K562 (cell line): Measurements from ENCODE around the gene ADNP. TPM values are rescaled to one million over a fixed set of nuclear protein-coding genes. Genes with fewer than 3 reads are reported as not detected.

ENCODE experiments used
- BACH1 ChIP-seq: fragments of 200-800 bp; sonication (Bioruptor generic); IDR thresholded peaks from 2 replicates; pipeline ENCODE4 v1.6.1; 2016; ENCODE audit warnings: missing genetic modification characterization, missing compliant biosample characterization
- CHD4 ChIP-seq: fragments of 200-600 bp; sonication (generic); IDR thresholded peaks from 3 replicates; pipeline ENCODE4 v1.6.1; 2012; ENCODE audit warnings: low read depth, mild to moderate bottlenecking, mixed read lengths, low read length, inconsistent platforms; ENCODE audit not compliant: insufficient read depth, insufficient replicate concordance, poor library complexity, severe bottlenecking
- ESRRA ChIP-seq: fragments of 450-650 bp; IDR thresholded peaks from 2 replicates; pipeline ENCODE4 v1.6.1; 2014; ENCODE audit warnings: low read depth, mild to moderate bottlenecking, moderate library complexity, borderline replicate concordance
- EZH2 ChIP-seq: IDR thresholded peaks from 2 replicates; pipeline ENCODE4 v1.6.1; 2012; ENCODE audit warnings: low read depth, mild to moderate bottlenecking, inconsistent platforms, low read length, borderline replicate concordance
- JUND ChIP-seq, 2 experiments: IDR thresholded peaks; 2 replicates in 1 of 2; 3 replicates in 1 of 2; pipeline ENCODE4 v1.6.1; 2011; ENCODE audit warnings: borderline replicate concordance in 2 of 2, low read depth in 2 of 2, low read length in 2 of 2, improper control_type of control experiment in 1 of 2, missing biosample characterization in 1 of 2, missing genetic modification characterization in 1 of 2, missing genetic modification reagents in 1 of 2
- KAT2B ChIP-seq: IDR thresholded peaks from one replicate; pipeline ENCODE4 v1.6.1; 2012; ENCODE audit warnings: low read depth, mild to moderate bottlenecking, control low read depth, inconsistent platforms, low read length, moderate library complexity
- MLX ChIP-seq, 2 experiments: fragments of 450-650 bp in 1 of 2; sonication (generic) in 1 of 2; formaldehyde crosslinking; conservative IDR thresholded peaks; 2 replicates each; pipeline versions ENCODE4 v1.4.0 to v1.8.1; 2020 to 2022; ENCODE audit warnings: mild to moderate bottlenecking in 1 of 2, missing genetic modification reagents in 1 of 2
- POLR2AphosphoS5 ChIP-seq: IDR thresholded peaks from 2 replicates; pipeline ENCODE4 v1.6.1; 2011; ENCODE audit warnings: mild to moderate bottlenecking, low read depth, low read length, moderate library complexity; ENCODE audit not compliant: control insufficient read depth, insufficient read depth
- PRPF4 ChIP-seq: fragments of 200-400 bp; formaldehyde crosslinking; IDR thresholded peaks from one replicate; pipeline ENCODE4 v1.6.1; 2017; ENCODE audit warnings: low read length, low read depth, mild to moderate bottlenecking; ENCODE audit not compliant: insufficient read depth, poor library complexity, severe bottlenecking
- RFX5 ChIP-seq: IDR thresholded peaks from 2 replicates; pipeline ENCODE4 v1.6.1; 2011; ENCODE audit warnings: low read depth, mild to moderate bottlenecking, improper control_type of control experiment, low read length
- SREBF2 ChIP-seq: sonication (generic); formaldehyde crosslinking; IDR thresholded peaks from 2 replicates; pipeline ENCODE4 v1.4.0; 2020; ENCODE audit warnings: mild to moderate bottlenecking, missing genetic modification reagents
- TAF15 ChIP-seq: fragments of 200-400 bp; formaldehyde crosslinking; IDR thresholded peaks from 2 replicates; pipeline ENCODE4 v1.6.1; 2017; ENCODE audit warnings: mild to moderate bottlenecking, low read depth, low read length, moderate library complexity
- TAL1 ChIP-seq: fragments of 450-650 bp; IDR thresholded peaks from 2 replicates; pipeline ENCODE4 v1.6.1; 2016; ENCODE audit warnings: mild to moderate bottlenecking
- ZNF24 ChIP-seq: fragments of 450-650 bp; IDR thresholded peaks from 2 replicates; pipeline ENCODE4 v1.6.1; 2016
- ZNF311 ChIP-seq: fragments of 250-450 bp; sonication (Bioruptor Pico); IDR thresholded peaks from 2 replicates; pipeline ENCODE4 v1.4.0; 2020; ENCODE audit warnings: mild to moderate bottlenecking, moderate library complexity
- ZNF449 ChIP-seq: fragments of 250-450 bp; sonication (Bioruptor Pico); IDR thresholded peaks from 2 replicates; pipeline ENCODE4 v1.8.0; 2022; ENCODE audit warnings: moderate library complexity, mild to moderate bottlenecking, inconsistent platforms
- ZNF655 ChIP-seq: fragments of 250-450 bp; sonication (Bioruptor Pico); IDR thresholded peaks from 2 replicates; pipeline ENCODE4 v1.5.0; 2021
- ZNF707 ChIP-seq: fragments of 250-450 bp; sonication (Bioruptor Pico); conservative IDR thresholded peaks from 2 replicates; pipeline ENCODE4 v1.8.0; 2022; ENCODE audit warnings: inconsistent platforms, mild to moderate bottlenecking, moderate library complexity
- polyA plus RNA-seq, 8 experiments: library from polyadenylated mRNA; depleted of rRNA in 4 of 8; stranded (reverse) in 5 of 8; unstranded in 3 of 8; fragments of >200 nt; fragmentation: Nextera tagmentation in 2 of 8; fragmentation: Illumina TruSeq in 1 of 8; extraction: Ambion mirVana in 2 of 8; extraction: Trizol in 1 of 8; gene quantifications; 2 replicates each; pipeline versions ENCODE4 v1.2.1 to v1.2.3, GENCODE V29; 2011 to 2014; ENCODE audit warnings: inconsistent platforms in 1 of 8, missing spikeins in 1 of 8
- total RNA-seq, 7 experiments: library from RNA; depleted of rRNA in 6 of 7; stranded (reverse); fragments of >200 nt in 6 of 7; fragmentation: Illumina TruSeq in 2 of 7; extraction: Trizol in 2 of 7; gene quantifications; 2 replicates each; pipeline versions ENCODE4 v1.2.1 to v1.2.3, GENCODE V29; 2011 to 2021; ENCODE audit warnings: low replicate concordance in 1 of 7
- TF ChIP-seq, protein P1 (sequence below): fragments of 450-650 bp; IDR thresholded peaks from 2 replicates; pipeline ENCODE4 v1.6.1; 2016
- TF ChIP-seq, protein P2 (sequence below): fragments of 200-400 bp; formaldehyde crosslinking; IDR thresholded peaks from 2 replicates; pipeline ENCODE4 v1.6.1; 2017; ENCODE audit warnings: mild to moderate bottlenecking, low read depth, low read length, moderate library complexity

Gene ADNP
- total and polyA plus RNA-seq, 9 of the 15 experiments (the other 6 are each of a cell fraction or from before 2014, with no cell fraction given) = 17.8 to 59.9 (median 25.3) TPM

DNA sequence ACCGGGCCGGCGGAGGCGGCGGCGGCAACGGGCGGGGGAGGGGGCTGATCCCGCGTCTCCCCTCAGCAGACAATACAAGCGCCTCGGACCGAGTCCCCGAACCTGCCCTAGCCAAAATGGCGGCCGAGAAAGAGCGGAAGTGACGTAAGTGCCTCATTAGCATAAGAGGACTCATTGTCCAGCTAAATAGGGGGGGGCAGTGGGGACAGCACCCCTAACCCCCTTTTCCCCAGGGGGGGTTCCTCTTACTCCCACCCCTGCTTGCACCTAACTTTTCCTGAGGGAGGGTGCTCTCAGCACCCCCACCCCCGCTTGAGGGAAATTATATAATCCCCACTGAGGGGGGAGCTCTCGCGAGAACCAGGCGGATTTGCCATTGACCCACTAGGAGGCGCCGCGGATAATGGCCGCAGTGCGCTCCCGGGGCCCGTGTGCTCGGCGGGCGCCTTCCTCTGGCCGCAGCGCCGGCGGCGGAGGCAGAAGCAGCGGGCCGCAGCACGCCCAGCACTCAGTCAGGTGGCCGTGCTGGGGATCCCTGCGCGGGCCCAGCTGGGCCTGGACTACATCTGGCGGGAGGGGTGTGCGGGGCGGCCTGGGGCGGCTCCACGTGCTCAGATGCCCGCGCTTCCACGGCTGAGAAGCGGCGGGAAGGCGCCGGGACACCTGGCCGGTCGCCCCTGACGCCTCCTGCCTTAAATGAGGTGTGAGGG lies at the start of gene ADNP (continued):
- TF ChIP-seq CHD4 = no peak
- TF ChIP-seq RFX5 = no peak
- no peak for TF ChIP-seq TAL1
- peak; percentile 85 for TF ChIP-seq ESRRA
- no peak for TF ChIP-seq TAF15
- peak; percentile 76; the same call in 1 of the 2 replicates for TF ChIP-seq ZNF24
- TF ChIP-seq, protein P1, sequence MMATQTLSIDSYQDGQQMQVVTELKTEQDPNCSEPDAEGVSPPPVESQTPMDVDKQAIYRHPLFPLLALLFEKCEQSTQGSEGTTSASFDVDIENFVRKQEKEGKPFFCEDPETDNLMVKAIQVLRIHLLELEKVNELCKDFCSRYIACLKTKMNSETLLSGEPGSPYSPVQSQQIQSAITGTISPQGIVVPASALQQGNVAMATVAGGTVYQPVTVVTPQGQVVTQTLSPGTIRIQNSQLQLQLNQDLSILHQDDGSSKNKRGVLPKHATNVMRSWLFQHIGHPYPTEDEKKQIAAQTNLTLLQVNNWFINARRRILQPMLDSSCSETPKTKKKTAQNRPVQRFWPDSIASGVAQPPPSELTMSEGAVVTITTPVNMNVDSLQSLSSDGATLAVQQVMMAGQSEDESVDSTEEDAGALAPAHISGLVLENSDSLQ = no peak
- no peak for TF ChIP-seq ZNF449 (CRISPR knock-in tag)
- no peak for TF ChIP-seq ZNF311 (CRISPR knock-in tag)
- TF ChIP-seq, protein P2, sequence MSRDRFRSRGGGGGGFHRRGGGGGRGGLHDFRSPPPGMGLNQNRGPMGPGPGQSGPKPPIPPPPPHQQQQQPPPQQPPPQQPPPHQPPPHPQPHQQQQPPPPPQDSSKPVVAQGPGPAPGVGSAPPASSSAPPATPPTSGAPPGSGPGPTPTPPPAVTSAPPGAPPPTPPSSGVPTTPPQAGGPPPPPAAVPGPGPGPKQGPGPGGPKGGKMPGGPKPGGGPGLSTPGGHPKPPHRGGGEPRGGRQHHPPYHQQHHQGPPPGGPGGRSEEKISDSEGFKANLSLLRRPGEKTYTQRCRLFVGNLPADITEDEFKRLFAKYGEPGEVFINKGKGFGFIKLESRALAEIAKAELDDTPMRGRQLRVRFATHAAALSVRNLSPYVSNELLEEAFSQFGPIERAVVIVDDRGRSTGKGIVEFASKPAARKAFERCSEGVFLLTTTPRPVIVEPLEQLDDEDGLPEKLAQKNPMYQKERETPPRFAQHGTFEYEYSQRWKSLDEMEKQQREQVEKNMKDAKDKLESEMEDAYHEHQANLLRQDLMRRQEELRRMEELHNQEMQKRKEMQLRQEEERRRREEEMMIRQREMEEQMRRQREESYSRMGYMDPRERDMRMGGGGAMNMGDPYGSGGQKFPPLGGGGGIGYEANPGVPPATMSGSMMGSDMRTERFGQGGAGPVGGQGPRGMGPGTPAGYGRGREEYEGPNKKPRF = no peak
- TF ChIP-seq POLR2AphosphoS5 = peak; percentile 83; the same call in 1 of the 2 replicates
- no peak for TF ChIP-seq EZH2
- TF ChIP-seq SREBF2 (CRISPR knock-in tag) = no peak
- TF ChIP-seq PRPF4 = peak; percentile 67
- no peak for TF ChIP-seq KAT2B
- peak; percentile 63 for TF ChIP-seq JUND (IDR thresholded peaks at IDR 0.05; ENCODE audit: borderline replicate concordance, low read depth, low read length)
- TF ChIP-seq JUND (tag; IDR thresholded peaks at IDR 0.05; ENCODE audit: borderline replicate concordance, low read depth, low read length) = peak; percentile 79; the same call in 2 of the 3 replicates
- 0 out of 4 replicates have a peak, but pooled peaks of 1 of the 2 experiments have one; percentile 87 for TF ChIP-seq MLX (CRISPR knock-in tag; conservative IDR thresholded peaks at IDR 0.05)
- TF ChIP-seq ZNF707 (CRISPR knock-in tag) = no peak
- no peak for TF ChIP-seq BACH1 (tag)
- TF ChIP-seq ZNF655 (CRISPR knock-in tag) = no peak
